WTC11 (cell line): ENCODE data around the gene RAB3A. TPM values are rescaled to one million over a fixed set of nuclear protein-coding genes. Genes with fewer than 3 reads are reported as not detected.

Experiments used
- ATAC-seq: fragments of 200-7000 bp; cut with Tn5 transposase; 2 replicates; pipeline ENCODE4 v1.10.0; 2021; ENCODE audit warnings: mild to moderate bottlenecking, moderate library complexity
- CTCF ChIA-PET: fragments of 300-600 bp; sonication (Branson Sonifier 250); formaldehyde crosslinking; loops from one replicate; lab custom pipeline; 2021; ENCODE audit warnings: antibody characterized with exemption; lab: Charles Lee
- POLR2A ChIA-PET: fragments of 350-600 bp; sonication (Branson Sonifier 250); formaldehyde crosslinking; loops from one replicate; lab custom pipeline; 2021; ENCODE audit warnings: antibody characterized with exemption; lab: Charles Lee
- DNase-seq: peaks from one replicate; pipeline ENCODE4 v3.0.0; 2021; ENCODE audit warnings: low spot score
- H3K27ac Mint-ChIP-seq: 2 replicates; pipeline ENCODE4 v1.8.0; 2021; ENCODE audit warnings: mixed read lengths
- H3K27me3 Mint-ChIP-seq: 2 replicates; pipeline ENCODE4 v1.8.0; 2021; ENCODE audit warnings: low read depth, mild to moderate bottlenecking, moderate library complexity, mixed read lengths
- H3K36me3 Mint-ChIP-seq: 2 replicates; pipeline ENCODE4 v1.8.0; 2021; ENCODE audit warnings: mixed read lengths
- H3K4me1 Mint-ChIP-seq: 2 replicates; pipeline ENCODE4 v1.8.0; 2022; ENCODE audit warnings: mixed read lengths
- H3K4me3 Mint-ChIP-seq: 2 replicates; pipeline ENCODE4 v1.8.0; 2021; ENCODE audit warnings: mild to moderate bottlenecking, moderate library complexity, mixed read lengths
- H3K9me3 Mint-ChIP-seq: 2 replicates; pipeline ENCODE4 v1.8.0; 2021; ENCODE audit warnings: mixed read lengths
- ATF6 ChIP-seq: sonication (generic); formaldehyde crosslinking; IDR thresholded peaks from 2 replicates; pipeline ENCODE4 v1.8.1; 2023; ENCODE audit warnings: mild to moderate bottlenecking, missing genetic modification reagents
- CBFB ChIP-seq: sonication (generic); formaldehyde crosslinking; IDR thresholded peaks from 2 replicates; pipeline ENCODE4 v1.8.1; 2022; ENCODE audit warnings: mild to moderate bottlenecking, low read depth, missing genetic modification reagents
- CDX4 ChIP-seq: fragments of 250-450 bp; sonication (Bioruptor Pico); IDR thresholded peaks from 2 replicates; pipeline ENCODE4 v1.9.0; 2021; ENCODE audit warnings: moderate library complexity, mild to moderate bottlenecking, inconsistent platforms, borderline replicate concordance
- CREM ChIP-seq: sonication (generic); formaldehyde crosslinking; IDR thresholded peaks from 2 replicates; pipeline ENCODE4 v1.8.1; 2022; ENCODE audit warnings: mild to moderate bottlenecking, missing genetic modification reagents, moderate library complexity
- E2F4 ChIP-seq: sonication (generic); formaldehyde crosslinking; IDR thresholded peaks from 2 replicates; pipeline ENCODE4 v1.8.1; 2022; ENCODE audit warnings: low read depth, mild to moderate bottlenecking, moderate library complexity, missing genetic modification reagents, borderline replicate concordance
- E2F5 ChIP-seq: sonication (generic); formaldehyde crosslinking; IDR thresholded peaks from 2 replicates; pipeline ENCODE4 v1.8.1; 2022; ENCODE audit warnings: mild to moderate bottlenecking, moderate library complexity, missing genetic modification reagents
- ELF4 ChIP-seq: sonication (generic); formaldehyde crosslinking; IDR thresholded peaks from 2 replicates; pipeline ENCODE4 v1.8.1; 2022; ENCODE audit warnings: low read depth, mild to moderate bottlenecking, moderate library complexity, missing genetic modification reagents
- EMX1 ChIP-seq: fragments of 250-450 bp; sonication (Bioruptor Pico); IDR thresholded peaks from 2 replicates; pipeline ENCODE4 v1.8.0; 2021; ENCODE audit warnings: mild to moderate bottlenecking
- ERG ChIP-seq: fragments of 250-450 bp; sonication (Bioruptor Pico); IDR thresholded peaks from 2 replicates; pipeline ENCODE4 v1.8.0; 2021; ENCODE audit warnings: mild to moderate bottlenecking
- ESRRA ChIP-seq: sonication (generic); formaldehyde crosslinking; IDR thresholded peaks from 2 replicates; pipeline ENCODE4 v1.8.1; 2022; ENCODE audit warnings: mild to moderate bottlenecking, missing genetic modification reagents, borderline replicate concordance
- GABPB1 ChIP-seq: sonication (generic); formaldehyde crosslinking; IDR thresholded peaks from 2 replicates; pipeline ENCODE4 v1.8.1; 2023; ENCODE audit warnings: mild to moderate bottlenecking, missing genetic modification reagents
- GRHL2 ChIP-seq: fragments of 250-450 bp; sonication (Bioruptor Pico); IDR thresholded peaks from 2 replicates; pipeline ENCODE4 v1.8.0; 2022; ENCODE audit warnings: mild to moderate bottlenecking, moderate library complexity; ENCODE audit not compliant: insufficient replicate concordance, severe bottlenecking
- HMGXB4 ChIP-seq: sonication (generic); formaldehyde crosslinking; IDR thresholded peaks from 2 replicates; pipeline ENCODE4 v1.8.1; 2023; ENCODE audit warnings: mild to moderate bottlenecking, moderate library complexity, missing genetic modification reagents
- IRF2 ChIP-seq: sonication (generic); formaldehyde crosslinking; IDR thresholded peaks from 2 replicates; pipeline ENCODE4 v1.8.0; 2022; ENCODE audit warnings: low read depth, missing genetic modification reagents, borderline replicate concordance
- MYBL2 ChIP-seq: sonication (generic); formaldehyde crosslinking; IDR thresholded peaks from 2 replicates; pipeline ENCODE4 v1.8.1; 2023; ENCODE audit warnings: mild to moderate bottlenecking, moderate library complexity, missing genetic modification reagents
- OVOL2 ChIP-seq: fragments of 250-450 bp; sonication (Bioruptor Pico); IDR thresholded peaks from 2 replicates; pipeline ENCODE4 v1.9.0; 2021; ENCODE audit warnings: mild to moderate bottlenecking, borderline replicate concordance
- PRRX2 ChIP-seq: fragments of 250-450 bp; sonication (Bioruptor Pico); IDR thresholded peaks from 2 replicates; pipeline ENCODE4 v1.8.0; 2021; ENCODE audit warnings: mild to moderate bottlenecking
- SMAD4 ChIP-seq: sonication (generic); formaldehyde crosslinking; IDR thresholded peaks from 2 replicates; pipeline ENCODE4 v1.8.0; 2022; ENCODE audit warnings: mild to moderate bottlenecking, missing genetic modification reagents
- ZBTB43 ChIP-seq: sonication (generic); formaldehyde crosslinking; IDR thresholded peaks from 2 replicates; pipeline ENCODE4 v1.8.1; 2023; ENCODE audit warnings: mild to moderate bottlenecking, missing genetic modification reagents
- ZNF232 ChIP-seq: sonication (generic); formaldehyde crosslinking; IDR thresholded peaks from 2 replicates; pipeline ENCODE4 v1.8.0; 2022; ENCODE audit warnings: mild to moderate bottlenecking, missing genetic modification reagents
- ZNF396 ChIP-seq: fragments of 250-450 bp; sonication (Bioruptor Pico); IDR thresholded peaks from 2 replicates; pipeline ENCODE4 v1.8.0; 2021; ENCODE audit warnings: mild to moderate bottlenecking, moderate library complexity, borderline replicate concordance
- ZNF416 ChIP-seq: fragments of 250-450 bp; sonication (Bioruptor Pico); IDR thresholded peaks from 2 replicates; pipeline ENCODE4 v1.9.0; 2021; ENCODE audit warnings: mild to moderate bottlenecking, inconsistent platforms
- total RNA-seq: library from RNA; stranded (reverse); gene quantifications from 3 replicates; pipeline ENCODE4 v1.2.3, GENCODE V29; 2021

RAB3A gene
- total RNA-seq, 1 experiment from 2014 or later = 12.2 TPM

GRCh38 chr19:18249834-18250233 lies 46.0 kb upstream of the RAB3A start:
- no peak overlapping the region for H3K27ac Mint-ChIP-seq
- H3K9me3 Mint-ChIP-seq = peaks cover 10% of the 10 kb centered on the region
- peaks cover 19% of the 10 kb centered on the region for H3K4me1 Mint-ChIP-seq
- peaks cover 13% of the 10 kb centered on the region for H3K27me3 Mint-ChIP-seq
- DNase-seq (no peak), ATAC-seq (no peak)
- TF ChIP-seq ZBTB43 (CRISPR knock-in tag) = no peak
- TF ChIP-seq ZNF396 (CRISPR knock-in tag) = no peak
- 0 out of 2 replicates have a peak, but pooled peaks cover 6% of the 10 kb centered on the region for H3K36me3 Mint-ChIP-seq
- H3K4me3 Mint-ChIP-seq = no peak overlapping the region
- ChIA-PET CTCF (interaction anchor here (0.6 to 12.7 kb wide), 6 partner anchors 9 to 242 kb away, joined by 3 to 369 read pairs (median 6); partner anchors contain the start of genes ARRDC2, MPV17L2 and RAB3A), POLR2A (interaction anchor here (1.6 kb wide), 1 partner anchor 17 kb away, joined by 5 read pairs; no protein-coding TSS in a partner anchor)

- POLR2A ChIA-PET = interaction anchor here (2.0 kb wide), 1 partner anchor 12 kb away, joined by 6 read pairs; no protein-coding TSS in a partner anchor
Observed at GRCh38 chr19:18245297-18245696, 41.5 kb upstream of the RAB3A start.

More at GRCh38 chr19:18245297-18245696, 41.5 kb upstream of the RAB3A start:
- CTCF ChIA-PET = interaction anchor here (0.5 to 2.7 kb wide), 6 partner anchors 10 to 132 kb away, joined by 3 to 14 read pairs (median 5); a partner anchor contains a TSS
- Mint-ChIP-seq H3K9me3 (peaks cover 4% of the 10 kb centered on the region), H3K36me3 (0 out of 2 replicates have a peak, but pooled peaks cover 3% of the 10 kb centered on the region), H3K27me3 (peaks cover 9% of the 10 kb centered on the region; the same call in 1 of the 2 replicates), H3K4me1 (peaks cover 6% of the 10 kb centered on the region), H3K4me3 (no peak overlapping the region), H3K27ac (no peak overlapping the region)
- no peak for DNase-seq
- TF ChIP-seq EMX1 (CRISPR knock-in tag) (no peak), HMGXB4 (CRISPR knock-in tag) (no peak), ERG (no peak), OVOL2 (CRISPR knock-in tag) (no peak), E2F4 (no peak), MYBL2 (CRISPR knock-in tag) (no peak), CREM (no peak), ZNF232 (no peak), CDX4 (CRISPR knock-in tag) (no peak), ESRRA (CRISPR knock-in tag) (no peak), GRHL2 (CRISPR knock-in tag) (no peak), PRRX2 (CRISPR knock-in tag) (no peak), SMAD4 (CRISPR knock-in tag) (no peak), IRF2 (CRISPR knock-in tag) (no peak), ELF4 (no peak), ZNF416 (CRISPR knock-in tag) (no peak), ATF6 (CRISPR knock-in tag) (no peak), CBFB (CRISPR knock-in tag) (no peak), GABPB1 (CRISPR knock-in tag) (no peak), E2F5 (CRISPR knock-in tag) (no peak)
- ATAC-seq = no peak
